Glomerular visceral epithelial cell (primary cell): Measurements from ENCODE around the gene ALMS1.
"Not testable (repeated sequence)": the region's sequence is repeated elsewhere in the genome, so short reads cannot be mapped to it uniquely, and the experiment has no call there.

Source experiments
- DNase-seq: peaks from one replicate; pipeline ENCODE4 v3.0.0-alpha.2; 2016; ENCODE audit errors: extremely low spot score

The ALMS1 gene

GRCh38 chr2:73402386-73403103, 16.9 kb downstream of the ALMS1 start:
- DNase-seq = no peak

- no peak for DNase-seq
Observed at GRCh38 chr2:73403237-73403636, 17.6 kb downstream of the ALMS1 start.

GRCh38 chr2:73404409-73404808, 18.8 kb downstream of the ALMS1 start:
- no peak for DNase-seq

GRCh38 chr2:73406996-73407395, 21.4 kb downstream of the ALMS1 start:
- no peak for DNase-seq

- no peak for DNase-seq
Observed at GRCh38 chr2:73408198-73408597, 22.6 kb downstream of the ALMS1 start.

GRCh38 chr2:73414696-73415095, 29.1 kb downstream of the ALMS1 start:
- DNase-seq = peak; percentile 4

- DNase-seq = no peak
Observed at GRCh38 chr2:73415906-73416305, 30.3 kb downstream of the ALMS1 start.

GRCh38 chr2:73418343-73418742, 32.7 kb downstream of the ALMS1 start:
- DNase-seq = peak; percentile 38

GRCh38 chr2:73423913-73424312, 38.3 kb downstream of the ALMS1 start:
- no peak for DNase-seq

GRCh38 chr2:73426176-73426575, 40.5 kb downstream of the ALMS1 start:
- no peak for DNase-seq

- no peak for DNase-seq
Observed at GRCh38 chr2:73436019-73436418, 50.4 kb downstream of the ALMS1 start.

- DNase-seq = no peak
Observed at GRCh38 chr2:73444202-73444601, 58.6 kb downstream of the ALMS1 start.

- no peak for DNase-seq
Observed at GRCh38 chr2:73448856-73449255, 63.2 kb downstream of the ALMS1 start.

GRCh38 chr2:73449404-73449803, 63.8 kb downstream of the ALMS1 start:
- no peak for DNase-seq

GRCh38 chr2:73451263-73451972, 65.8 kb downstream of the ALMS1 start:
- no peak for DNase-seq

- no peak for DNase-seq
Observed at GRCh38 chr2:73457982-73458381, 72.3 kb downstream of the ALMS1 start.

- DNase-seq = not testable (repeated sequence)
Observed at GRCh38 chr2:73462388-73462787, 76.8 kb downstream of the ALMS1 start.

- DNase-seq = no peak
Observed at GRCh38 chr2:73468376-73468775, 82.7 kb downstream of the ALMS1 start.

GRCh38 chr2:73483874-73484273, 98.2 kb downstream of the ALMS1 start:
- not testable (repeated sequence) for DNase-seq

- no peak for DNase-seq
Observed at GRCh38 chr2:73487112-73487657, 101.5 kb downstream of the ALMS1 start.

- no peak for DNase-seq
Observed at GRCh38 chr2:73488079-73488478, 102.4 kb downstream of the ALMS1 start.

- no peak for DNase-seq
Observed at GRCh38 chr2:73489053-73489452, 103.4 kb downstream of the ALMS1 start.

- DNase-seq = peak; percentile 20
Observed at GRCh38 chr2:73494031-73494430, 108.4 kb downstream of the ALMS1 start.
